HG03575 (cell line): ENCODE data around the gene NUP54.

Experiments used
- ATAC-seq: cut with Tn5 transposase; IDR thresholded peaks from one replicate; pipeline ENCODE4 v1.9.1; 2021; ENCODE audit not compliant: unreplicated experiment, insufficient number of reproducible peaks, low FRiP score; ENCODE audit errors: extremely low read depth

NUP54 gene

GRCh38 chr4:76153356-76153755, 5.2 kb upstream of the NUP54 start:
- ATAC-seq, result no peak

DNA sequence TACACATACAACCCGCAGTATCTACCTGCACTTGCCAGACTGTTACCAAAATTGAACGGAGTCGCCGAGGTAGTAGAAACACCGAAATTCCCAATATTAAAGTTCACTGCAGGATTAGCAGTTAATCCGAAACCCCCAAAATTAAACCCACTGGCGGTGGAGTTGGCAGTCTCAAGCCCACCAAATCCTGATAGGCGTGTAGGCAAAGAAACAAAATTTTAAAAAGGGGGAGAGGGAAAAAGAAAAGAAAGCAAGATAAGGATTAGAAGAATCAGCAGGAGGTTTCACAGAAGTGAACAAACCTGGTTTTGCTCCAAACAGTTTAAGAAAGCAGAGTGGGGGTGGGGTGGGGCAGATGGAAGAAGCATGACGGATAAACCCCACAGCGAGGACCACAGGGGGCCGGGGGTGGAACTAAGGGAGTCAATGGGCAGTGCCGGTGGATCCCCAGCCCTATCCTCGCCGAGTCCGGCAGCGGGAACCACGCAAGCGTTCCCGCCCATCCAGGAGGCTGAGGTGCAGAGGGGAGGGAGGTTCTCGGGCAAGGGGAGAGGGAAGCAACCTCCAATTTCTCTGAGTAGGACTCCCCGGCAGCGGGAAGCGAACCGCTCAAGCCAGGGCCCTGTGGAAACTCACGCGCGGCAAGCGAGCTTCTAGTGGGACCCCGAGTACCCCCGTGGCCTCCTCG, 599 bp downstream of the NUP54 start:
- ATAC-seq, result no peak

GRCh38 chr4:76144546-76144945, 3.7 kb downstream of the NUP54 start:
- ATAC-seq, result no peak

DNA sequence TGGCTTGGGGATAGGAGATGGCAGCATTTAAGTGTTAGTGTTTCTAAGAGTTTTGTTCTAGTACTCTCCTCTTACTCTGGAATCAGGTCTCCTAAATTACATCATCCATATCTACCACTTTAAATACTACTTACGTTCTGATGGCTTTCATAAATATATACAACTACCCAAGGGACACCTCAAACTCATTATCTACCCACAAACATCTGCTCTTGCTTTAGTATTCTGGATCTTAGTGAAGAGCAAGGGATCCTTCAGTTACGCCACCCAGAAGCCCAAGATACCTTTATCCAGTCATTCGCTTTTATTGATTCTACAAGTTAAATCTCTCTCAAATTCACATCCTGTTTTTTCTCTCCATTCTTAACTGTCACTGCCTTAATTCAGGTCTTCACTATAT, 7.0 kb downstream of the NUP54 start:
- ATAC-seq, result no peak

DNA sequence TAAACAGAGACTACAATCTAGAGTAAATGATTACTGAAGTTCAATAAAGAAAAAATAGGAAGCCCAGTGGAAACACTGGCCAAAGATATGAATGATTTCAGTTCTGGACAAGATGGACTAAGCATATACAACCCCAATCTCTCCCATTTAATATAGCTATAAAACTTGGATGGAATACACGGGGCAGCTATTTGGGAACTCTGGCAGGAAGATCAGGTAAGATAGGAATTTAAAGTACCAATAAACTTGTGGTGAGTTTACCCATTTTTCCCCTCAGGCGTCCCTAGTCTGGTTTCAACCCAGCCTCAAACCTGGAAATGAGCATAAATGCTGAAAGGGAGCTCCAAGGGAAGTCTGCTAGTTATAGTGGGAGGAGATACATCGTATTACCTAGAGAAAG, 20.4 kb downstream of the NUP54 start:
- no peak for ATAC-seq

GRCh38 chr4:76125816-76126215, 22.4 kb downstream of the NUP54 start:
- ATAC-seq, result no peak

GRCh38 chr4:76120199-76120598, 28.0 kb downstream of the NUP54 start:
- ATAC-seq, result no peak

DNA sequence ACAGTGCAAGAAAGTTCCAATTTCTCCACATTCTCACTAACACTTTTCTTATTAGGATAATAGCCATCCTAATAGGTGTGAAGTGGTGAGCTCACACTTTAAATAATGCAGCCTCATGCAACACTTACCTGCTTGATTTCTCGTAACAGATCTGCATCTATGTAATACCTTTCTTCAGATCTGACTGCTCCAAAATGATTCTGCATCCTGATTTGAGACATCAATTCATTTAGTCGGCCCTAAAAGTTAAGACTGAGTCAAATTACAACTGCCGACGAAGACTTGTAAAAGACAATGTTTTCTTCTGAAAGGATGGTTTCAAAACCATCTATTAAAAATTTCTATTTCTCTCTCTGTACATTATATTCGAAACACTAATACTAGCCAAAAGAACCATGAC, 30.7 kb downstream of the NUP54 start:
- no peak for ATAC-seq

DNA sequence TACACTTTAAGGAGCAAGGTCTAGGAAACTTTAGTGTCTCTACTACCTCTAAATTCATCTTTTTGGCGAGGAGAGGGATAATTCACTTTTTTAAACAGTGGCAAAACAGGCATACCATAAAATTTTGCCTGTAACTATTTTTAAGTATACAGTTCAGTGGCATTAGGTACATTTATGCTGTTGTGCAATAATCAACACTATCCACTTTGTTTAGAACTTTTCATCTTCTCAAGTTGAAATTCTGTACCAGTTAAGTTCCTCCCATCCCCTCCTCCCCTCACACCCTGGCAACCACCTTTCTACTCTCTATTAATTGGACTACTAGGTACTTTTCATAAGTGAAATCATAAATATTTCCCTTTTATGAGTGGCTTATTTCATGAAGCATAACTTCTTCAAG, 31.4 kb downstream of the NUP54 start:
- no peak for ATAC-seq

DNA sequence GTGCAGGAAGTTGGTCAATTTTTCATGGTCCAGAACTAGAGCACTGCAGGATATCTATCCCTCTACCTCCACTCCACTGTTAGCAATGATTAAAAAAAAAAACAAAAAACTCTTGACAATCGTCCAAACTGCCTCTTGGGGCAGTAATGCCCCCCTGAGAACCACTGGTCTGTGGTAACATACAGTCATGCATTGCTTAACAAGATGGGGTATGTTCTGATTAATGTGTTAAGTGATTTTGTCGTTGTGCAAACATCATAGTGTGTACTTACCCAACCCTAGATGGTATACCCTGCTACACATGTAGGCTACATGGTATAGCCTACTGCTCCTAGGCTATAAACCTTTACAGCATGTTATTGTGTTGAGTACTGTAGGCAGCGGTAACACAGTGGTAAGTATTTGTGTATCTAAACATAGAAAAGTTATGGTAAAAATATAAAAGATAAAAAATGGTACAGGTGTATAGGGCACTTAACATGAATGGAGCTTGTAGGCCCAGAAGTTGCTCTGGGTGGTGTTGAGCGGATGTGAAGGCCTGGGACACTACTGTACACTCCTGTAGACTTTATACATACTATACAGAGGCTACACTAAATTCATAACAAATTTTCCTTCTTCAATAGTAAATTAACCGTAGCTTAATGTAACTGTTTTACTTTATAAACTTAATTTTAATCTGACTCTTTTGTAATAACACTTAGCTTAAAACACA, 39.6 kb downstream of the NUP54 start:
- ATAC-seq, result no peak

- ATAC-seq, result no peak
Measured at GRCh38 chr4:76106442-76106841, 41.8 kb downstream of the NUP54 start.

GRCh38 chr4:76105652-76106051, 42.5 kb downstream of the NUP54 start:
- no peak for ATAC-seq

DNA sequence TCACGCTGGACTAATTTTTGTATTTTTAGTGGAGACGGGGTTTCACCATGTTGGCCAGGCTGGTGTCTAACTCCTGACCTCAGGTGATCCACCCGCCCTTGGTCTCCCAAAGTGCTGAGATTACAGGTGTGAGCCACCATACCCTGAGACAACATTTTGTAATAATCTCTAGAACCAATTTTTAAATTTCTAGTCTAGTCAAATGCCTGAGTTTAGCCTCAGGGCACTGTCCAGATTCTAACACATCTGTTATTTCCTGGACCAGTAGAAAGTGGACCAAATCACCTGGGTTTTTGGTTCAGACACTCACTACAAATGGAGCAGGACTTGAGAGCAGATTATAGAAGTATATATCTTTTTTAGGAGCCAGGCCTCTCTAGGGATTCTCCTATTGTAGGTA, 52.1 kb downstream of the NUP54 start:
- no peak for ATAC-seq

DNA sequence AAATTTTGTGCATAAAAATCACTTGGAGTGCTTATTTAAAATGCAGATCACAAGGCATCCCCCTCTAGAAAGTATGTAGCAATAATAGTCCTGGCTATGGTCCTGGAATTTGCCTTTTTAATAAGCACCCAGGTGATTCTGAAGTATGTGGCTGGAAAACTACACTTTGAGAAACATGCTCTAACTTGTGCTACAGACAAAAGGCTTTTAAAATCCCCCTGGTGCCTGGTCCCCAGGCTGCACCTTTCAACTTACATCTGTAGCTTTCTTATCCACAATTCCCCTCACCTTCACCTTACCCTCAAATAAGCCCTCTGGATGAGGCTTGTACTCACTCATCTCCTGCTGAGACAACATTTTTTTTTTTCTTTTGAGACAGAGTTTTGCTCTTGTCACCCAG, 52.6 kb downstream of the NUP54 start:
- no peak for ATAC-seq

GRCh38 chr4:76091052-76091451, 57.1 kb downstream of the NUP54 start:
- ATAC-seq, result no peak

DNA sequence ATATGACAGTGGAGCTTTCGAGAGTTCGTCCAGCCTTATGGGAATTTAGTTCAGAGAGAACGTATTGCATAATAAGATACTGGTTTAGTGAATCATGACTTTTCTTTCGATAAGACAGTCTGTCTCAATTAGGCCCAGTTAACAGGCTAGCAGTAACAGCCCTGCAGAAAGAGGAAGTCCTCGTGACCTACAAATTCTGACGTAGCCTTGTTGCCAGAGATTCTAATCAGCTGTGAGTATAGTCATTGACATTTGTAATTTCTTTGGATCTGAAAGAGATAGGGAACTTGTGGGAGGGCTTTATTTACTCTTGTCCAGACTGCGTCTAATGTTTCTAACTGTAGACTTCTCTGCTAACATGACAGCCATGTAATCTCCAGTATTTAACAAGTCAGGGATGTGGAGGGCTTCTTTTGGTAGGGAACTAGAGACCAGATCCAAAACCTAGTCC, 57.9 kb downstream of the NUP54 start:
- ATAC-seq, result no peak

GRCh38 chr4:76088719-76089118, 59.5 kb downstream of the NUP54 start:
- no peak for ATAC-seq

GRCh38 chr4:76087007-76087769, 61.0 kb downstream of the NUP54 start:
- ATAC-seq, result no peak

DNA sequence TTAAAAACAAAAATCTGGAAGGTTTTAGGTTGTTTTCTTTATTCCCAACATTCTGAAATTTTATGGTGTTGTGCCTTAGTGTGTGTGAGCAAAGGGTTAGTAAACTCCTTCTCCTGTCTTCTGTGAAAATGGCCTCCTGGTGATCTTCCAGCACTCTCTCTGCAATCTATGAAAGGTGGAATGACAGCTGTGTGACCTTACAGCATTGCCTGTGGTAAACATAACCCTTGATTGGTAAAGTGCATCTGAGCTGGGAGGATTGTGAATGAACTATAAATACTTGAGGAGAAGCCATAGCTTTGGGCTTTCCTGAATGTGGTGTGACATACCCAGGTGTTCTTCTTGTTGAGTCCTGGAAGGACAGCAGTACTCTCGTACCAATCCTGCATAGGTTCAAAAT, 63.7 kb downstream of the NUP54 start:
- ATAC-seq, result no peak

GRCh38 chr4:76083386-76083988, 64.7 kb downstream of the NUP54 start:
- no peak for ATAC-seq
